Spleen (tissue), 7 donors: Measurements from ENCODE around the gene USP8.

Source experiments
- POLR2A ChIP-seq, 3 donors: fragments of 450-650 bp; IDR thresholded peaks; one replicate each; pipeline ENCODE4 v1.5.1; 2017; ENCODE audit warnings: antibody characterized with exemption in 3 of 3, mild to moderate bottlenecking in 1 of 3
- POLR2AphosphoS5 ChIP-seq, 3 donors: sonication (generic); formaldehyde crosslinking; IDR thresholded peaks; one replicate each; pipeline ENCODE4 v1.5.1; 2017; ENCODE audit warnings: antibody characterized with exemption in 3 of 3
- TF ChIP-seq, protein P1 (sequence below), 11 experiments: fragments of 200-600 bp in 7 of 11; fragments of 450-650 bp in 4 of 11; sonication (generic) in 4 of 11; IDR thresholded peaks in 8 of 11; conservative IDR thresholded peaks in 3 of 11; 1 replicate in 7 of 11; 2 replicates in 4 of 11; pipeline versions ENCODE4 v1.4.0 to v1.8.0; 2016 to 2021; ENCODE audit warnings: antibody characterized with exemption in 11 of 11, inconsistent platforms in 4 of 11, mild to moderate bottlenecking in 1 of 11
- donor health status: DM: no; HTN: no; CAD: no; lungs with moderate emphysema.
- donor health status: DM: no; HTN: no; CAD: no.
- donor health status: DM: no; HTN: no; CAD: no.

DNA sequence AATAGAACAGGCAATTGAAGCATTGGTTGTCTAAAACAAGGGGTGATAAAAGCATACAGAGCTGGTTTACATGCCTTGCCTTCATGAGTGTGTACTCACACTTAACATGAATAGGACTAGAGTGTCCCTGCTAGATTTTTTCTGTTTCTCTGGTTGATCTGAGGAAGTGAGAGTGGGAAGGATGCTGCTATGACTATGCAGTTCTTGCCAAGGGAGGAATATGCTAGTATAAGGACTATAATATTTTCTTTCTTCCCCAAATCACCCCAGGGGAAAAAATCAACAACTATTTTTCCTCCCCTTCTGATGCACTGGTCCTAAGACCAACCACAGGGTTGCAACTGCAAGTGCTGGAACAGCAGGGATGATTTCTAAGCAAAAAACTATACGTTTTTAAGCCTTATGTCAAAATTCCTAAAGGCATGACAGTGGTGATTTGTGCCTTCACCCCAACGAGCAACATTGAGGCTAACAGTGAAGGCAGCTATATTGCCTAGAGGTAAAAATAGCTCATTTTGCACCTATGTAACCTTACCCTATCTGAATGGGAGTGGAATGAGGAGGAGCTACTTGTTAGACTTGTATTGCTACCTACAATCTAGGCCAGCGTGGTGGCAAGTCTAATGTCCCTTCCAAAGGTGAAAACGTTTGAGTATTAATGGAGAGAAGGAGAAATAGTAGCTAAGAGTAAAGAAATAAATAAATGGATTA is 33.5 kb upstream of the USP8 start:
- TF ChIP-seq, protein P1, sequence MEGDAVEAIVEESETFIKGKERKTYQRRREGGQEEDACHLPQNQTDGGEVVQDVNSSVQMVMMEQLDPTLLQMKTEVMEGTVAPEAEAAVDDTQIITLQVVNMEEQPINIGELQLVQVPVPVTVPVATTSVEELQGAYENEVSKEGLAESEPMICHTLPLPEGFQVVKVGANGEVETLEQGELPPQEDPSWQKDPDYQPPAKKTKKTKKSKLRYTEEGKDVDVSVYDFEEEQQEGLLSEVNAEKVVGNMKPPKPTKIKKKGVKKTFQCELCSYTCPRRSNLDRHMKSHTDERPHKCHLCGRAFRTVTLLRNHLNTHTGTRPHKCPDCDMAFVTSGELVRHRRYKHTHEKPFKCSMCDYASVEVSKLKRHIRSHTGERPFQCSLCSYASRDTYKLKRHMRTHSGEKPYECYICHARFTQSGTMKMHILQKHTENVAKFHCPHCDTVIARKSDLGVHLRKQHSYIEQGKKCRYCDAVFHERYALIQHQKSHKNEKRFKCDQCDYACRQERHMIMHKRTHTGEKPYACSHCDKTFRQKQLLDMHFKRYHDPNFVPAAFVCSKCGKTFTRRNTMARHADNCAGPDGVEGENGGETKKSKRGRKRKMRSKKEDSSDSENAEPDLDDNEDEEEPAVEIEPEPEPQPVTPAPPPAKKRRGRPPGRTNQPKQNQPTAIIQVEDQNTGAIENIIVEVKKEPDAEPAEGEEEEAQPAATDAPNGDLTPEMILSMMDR (IDR thresholded peaks at IDR 0.05 in 8 of 11, conservative IDR thresholded peaks at IDR 0.05 in 3 of 11), result no peak
- no peak for TF ChIP-seq POLR2AphosphoS5 (IDR thresholded peaks at IDR 0.05)
- TF ChIP-seq POLR2A (IDR thresholded peaks at IDR 0.05), result no peak
